HUDEP-2 (cell line): ENCODE results near the gene RHOBTB3.
A peak's percentile ranks its signal among the peaks of the same experiment; 100 is the strongest.
"Not testable (repeated sequence)": the region's sequence is repeated elsewhere in the genome, so short reads cannot be mapped to it uniquely, and the experiment has no call there.

Source experiments
- DNase-seq, 76 experiments: peaks; one replicate each; lab custom pipeline; 2025; ENCODE audit not compliant: unreplicated experiment in 76 of 76; lab: John Stamatoyannopoulos, UW

The RHOBTB3 gene

DNA sequence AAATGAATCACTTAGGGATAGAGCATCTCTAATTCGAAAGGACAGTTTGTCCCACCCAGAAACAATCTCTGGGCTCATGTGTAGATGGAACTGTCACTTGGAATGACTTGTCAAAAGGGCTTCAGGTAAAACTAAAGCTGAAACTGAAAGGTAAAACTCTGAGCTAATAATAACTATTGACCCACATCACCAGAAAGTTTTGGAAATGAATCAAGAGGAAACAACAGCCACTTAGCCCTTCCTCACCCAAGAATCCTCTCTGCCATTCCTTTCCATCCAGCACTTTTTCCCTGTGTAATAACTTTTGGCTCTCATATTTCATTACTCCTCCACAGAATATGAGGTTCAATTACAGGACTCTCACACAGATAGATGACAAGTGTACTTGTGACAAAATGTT, 105.4 kb downstream of the RHOBTB3 start:
- no peak for DNase-seq

DNA sequence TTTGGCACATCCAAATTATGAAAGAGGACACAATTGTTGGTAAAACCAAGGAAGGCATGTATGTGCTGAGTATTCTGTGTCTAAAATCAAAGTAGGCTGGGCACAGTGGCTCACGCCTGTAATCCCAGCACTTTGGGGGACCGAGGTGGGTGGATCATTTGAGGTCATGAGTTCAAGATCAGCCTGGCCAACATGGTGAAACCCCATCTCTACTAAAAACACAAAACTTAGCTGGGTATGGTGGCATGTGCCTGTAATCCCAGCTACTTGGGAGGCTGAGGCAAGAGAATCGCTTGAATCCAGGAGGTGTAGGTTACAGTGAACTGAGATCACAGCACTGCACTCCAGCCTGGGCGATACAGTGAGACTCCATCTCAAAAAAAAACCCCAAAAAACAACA, 105.8 kb downstream of the RHOBTB3 start:
- not testable (repeated sequence) for DNase-seq

DNA sequence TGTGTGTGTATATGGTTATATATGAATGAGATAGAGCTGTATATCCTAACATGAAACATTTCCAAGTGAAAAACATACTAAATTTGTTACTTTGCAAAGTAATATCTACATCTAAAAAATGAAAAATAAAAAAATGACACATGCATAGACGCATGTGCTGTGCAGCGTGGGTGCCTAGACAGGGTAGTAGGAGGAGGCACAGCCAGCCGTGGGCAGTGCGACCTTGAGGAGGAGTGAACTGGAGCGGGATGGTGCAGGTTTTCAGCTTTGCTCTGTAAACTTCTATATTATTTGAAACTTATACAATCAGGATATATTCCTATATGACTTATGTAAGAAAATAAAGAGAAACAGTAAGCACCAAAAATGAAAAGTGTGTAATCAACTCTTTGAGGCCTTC, 106.4 kb downstream of the RHOBTB3 start:
- no peak for DNase-seq

DNA sequence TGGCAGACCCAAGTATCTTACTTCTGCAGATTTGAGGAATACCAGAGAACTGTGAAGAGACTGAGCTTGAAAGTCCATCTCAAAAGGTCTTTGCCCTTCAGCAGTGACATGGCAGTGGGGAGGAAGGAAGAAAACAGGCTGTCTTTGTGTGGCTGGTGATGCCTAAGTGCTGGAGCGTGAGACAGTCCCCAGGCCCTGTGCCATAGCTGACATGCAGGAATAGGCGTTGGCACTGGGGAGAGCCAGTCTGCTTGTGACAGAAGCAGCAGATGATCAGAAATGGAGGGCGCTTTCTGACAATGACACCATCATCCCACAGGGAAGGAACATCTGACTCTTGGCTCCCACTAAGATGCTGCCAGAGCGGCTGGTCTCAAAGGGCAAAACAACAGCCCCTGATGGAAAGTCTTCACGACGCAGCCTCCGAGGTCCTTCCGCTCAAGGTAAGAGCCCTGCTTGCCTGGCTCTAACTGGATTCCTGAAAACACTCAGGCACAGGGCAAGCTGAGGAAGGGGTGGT, 106.9 kb downstream of the RHOBTB3 start:
- DNase-seq: no peak

DNA sequence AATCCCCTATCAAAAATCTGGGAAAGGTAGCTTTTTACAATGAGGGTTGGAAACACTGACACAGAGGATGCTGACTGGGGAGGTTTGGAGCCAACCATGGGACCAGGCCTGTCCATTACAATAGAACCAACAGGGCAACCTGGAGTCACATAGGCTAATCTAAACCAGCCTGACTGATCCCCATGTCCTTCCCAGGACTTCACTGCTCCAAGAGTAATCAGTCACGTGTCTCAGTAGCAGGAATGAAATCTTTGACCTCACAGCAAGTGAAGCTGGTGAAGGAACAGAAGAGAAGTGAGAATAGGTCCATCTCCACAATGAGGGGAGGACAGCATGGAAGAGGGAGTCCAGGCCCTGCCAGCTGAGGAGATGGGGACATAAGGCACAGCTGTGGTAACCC, 107.4 kb downstream of the RHOBTB3 start:
- no peak for DNase-seq

DNA sequence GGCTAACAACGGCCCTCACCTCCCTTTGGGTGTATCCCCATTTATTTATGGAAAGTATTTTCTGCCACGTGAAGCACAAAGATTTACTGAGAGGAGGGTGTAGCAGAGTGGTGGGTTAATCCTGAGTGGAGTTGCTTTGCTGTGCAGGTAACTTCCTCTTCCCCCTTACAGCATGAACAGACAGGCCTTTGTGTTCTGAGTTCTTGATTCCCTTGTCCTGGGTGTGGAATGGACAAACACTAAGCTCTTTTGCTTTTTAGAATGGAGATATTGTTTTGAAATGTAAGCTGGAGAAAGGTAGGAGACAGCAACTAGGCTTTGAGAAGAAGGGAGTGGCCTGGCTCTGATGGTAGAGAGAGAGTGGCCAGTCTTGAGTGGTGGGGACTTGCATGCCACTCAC, 108.5 kb downstream of the RHOBTB3 start:
- no peak for DNase-seq

DNA sequence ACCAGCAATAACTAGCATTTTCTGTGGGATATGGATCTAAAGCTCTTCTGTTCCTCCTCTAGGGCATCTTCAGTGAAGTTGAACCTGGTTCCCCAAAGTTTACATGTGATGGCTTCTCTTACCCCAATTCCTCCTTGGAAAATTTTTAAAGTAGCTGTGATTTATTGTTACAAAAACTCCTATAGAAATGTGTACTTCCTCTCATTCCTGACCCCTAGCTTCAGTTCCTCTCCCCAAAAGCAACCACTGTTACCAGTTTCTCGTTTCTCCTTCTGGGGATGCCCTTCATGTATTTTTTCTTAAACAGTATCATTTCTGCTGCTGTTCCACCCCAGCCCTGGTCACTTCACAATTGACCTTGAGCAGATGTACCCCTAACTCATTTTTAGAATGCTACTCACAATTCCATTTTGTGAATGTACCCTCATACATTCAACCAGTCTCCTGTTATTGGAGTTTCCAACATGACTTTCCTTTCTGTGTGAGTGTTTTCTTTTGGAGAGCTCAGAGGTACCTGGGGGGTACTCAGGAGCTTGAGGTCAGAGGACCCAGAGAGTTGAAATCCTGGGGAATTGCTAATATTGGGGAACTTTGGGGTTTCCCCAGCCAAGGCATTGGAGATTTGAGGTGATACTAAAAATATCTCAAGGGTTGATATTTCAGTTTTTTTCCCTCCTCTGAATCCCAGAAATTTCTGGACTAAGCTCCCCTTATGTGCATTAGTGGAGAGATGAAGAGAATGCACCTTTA, 110.0 kb downstream of the RHOBTB3 start:
- no peak for DNase-seq

DNA sequence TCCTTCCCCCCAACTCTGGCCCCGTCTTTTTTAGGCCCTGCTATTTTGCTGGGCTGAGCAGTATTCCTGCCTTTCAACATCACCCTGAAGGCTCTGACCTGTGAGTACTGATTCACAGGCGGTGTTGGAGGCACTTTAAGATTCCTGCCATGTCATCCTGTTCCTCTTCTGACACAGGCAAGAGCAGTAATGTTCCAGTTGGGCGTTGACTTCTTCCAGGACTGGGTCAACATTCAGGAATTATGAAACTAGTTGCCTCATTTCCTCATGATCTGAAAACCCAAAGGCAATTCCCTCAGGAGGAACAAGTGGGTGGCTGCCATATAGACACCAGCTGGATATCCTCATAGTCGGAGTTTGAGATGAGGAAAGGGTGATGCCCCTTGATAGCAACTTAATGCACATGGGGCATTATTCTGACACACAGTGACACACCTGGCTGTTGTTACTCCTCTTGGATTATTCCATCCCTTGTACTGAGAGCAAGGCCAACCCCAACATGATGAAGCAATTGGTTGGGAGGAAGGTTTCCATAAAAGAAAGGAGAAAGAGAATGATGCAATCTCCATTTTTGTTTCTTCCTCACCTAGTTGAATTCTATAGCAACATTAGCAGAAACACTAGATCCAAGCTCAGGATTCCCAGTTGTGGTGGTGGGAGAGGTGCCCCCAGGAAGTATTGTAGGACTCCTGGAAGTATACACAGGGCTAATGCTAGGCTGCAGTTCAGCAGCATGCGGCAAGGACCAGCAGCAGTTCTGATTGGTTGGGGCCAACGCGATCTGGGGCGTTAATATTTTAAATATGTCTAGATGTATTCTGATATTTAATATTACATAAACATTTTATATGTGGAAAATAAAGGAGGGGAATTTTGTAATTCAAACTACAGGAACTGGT, 111.0 kb downstream of the RHOBTB3 start:
- no peak for DNase-seq

DNA sequence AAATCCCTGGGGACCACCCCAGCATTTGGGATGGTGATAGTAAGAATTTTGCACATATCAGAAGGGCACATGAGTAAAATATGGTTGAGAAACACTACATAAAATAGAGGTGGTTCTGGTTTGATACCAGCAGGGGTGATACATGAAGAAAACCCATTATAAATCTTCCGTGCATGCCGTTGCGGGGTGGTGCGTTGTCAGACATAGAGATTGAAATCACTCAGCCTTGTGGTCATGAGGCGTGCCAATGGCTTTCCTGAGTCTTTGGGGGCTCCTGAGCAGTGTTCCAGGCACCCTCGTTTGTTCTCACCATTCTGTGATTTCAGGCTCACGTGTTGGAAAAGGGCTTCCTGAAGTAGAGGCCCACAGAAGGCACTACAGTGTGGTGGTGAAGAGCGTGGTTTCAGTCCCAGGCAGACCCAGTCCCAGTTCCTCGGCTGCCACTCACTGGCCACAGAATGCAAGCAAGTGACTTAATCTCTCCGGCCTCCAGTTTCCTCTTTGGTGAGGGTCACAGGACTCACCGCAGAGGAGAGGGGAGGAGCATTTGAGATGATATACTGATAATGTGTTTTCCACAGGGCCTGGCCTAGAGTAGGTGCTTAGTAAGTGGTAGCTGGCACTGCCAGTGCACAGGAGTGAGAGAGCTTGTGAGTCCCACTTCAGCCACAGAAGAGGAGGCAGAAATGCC, 111.9 kb downstream of the RHOBTB3 start:
- peak in 73 of 76 experiments; percentile 10 to 90 (median 71) for DNase-seq

DNA sequence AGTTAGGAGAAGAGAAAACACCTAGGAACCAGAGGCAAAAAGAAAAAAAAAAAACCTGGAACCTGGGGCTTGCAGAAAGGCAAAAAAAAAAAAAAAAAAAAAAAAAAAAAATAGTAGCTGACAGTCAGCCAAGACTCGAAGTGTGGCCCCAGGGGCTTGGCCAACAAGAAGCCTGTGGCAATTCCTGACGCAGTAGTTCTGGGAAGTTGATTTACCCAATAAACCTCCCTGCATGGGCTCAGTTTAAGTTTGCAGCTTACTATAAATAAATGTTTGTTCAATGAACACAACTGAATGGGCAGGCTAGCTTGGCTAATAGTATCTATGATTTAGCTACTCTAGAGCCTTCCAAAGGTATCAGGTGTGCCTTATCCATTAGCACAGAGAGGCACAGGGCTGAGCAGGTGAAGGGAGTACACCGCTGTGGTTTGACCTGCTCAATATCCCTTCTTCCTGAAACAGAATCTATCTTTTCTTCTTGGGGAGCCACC, 112.6 kb downstream of the RHOBTB3 start:
- DNase-seq: no peak

DNA sequence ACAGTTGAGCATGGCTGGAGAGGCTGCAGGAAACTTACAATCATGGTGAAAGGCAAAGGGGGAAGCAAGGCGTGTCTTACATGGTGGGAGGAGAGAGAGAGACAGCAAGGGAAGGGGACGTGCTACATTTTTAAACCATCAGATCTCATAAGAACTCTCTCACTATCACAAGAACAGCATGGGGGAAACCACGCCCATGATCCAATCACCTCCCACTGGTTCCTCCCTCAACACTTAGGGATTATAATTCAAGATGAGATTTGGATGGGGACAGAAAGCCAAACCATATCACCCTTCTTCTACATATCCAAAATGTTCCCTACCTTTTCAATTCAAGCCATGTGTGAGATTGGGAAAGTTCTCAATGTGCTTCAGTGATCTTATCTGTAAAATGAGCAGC, 114.3 kb downstream of the RHOBTB3 start:
- DNase-seq: peak in 20 of 76 experiments; percentile 7 to 51 (median 22)
